T-helper 2 cell treated with Interferon-gamma antibody and Interleukin-4, amounts not matched to agents 100 ng/mL and 5 ng/mL, for 36 hours (primary cell): ENCODE results near the gene FARSB. TPM values are rescaled to one million over a fixed set of nuclear protein-coding genes. Genes with fewer than 3 reads are reported as not detected.

ENCODE experiments used
- intact Hi-C: fragments of 100-400 bp; cut with micrococcal nuclease; formaldehyde crosslinking; loops from one replicate; pipeline ENCODE4 v1.15.1; 2023
- total RNA-seq: library from RNA; stranded (reverse); gene quantifications from 2 replicates; pipeline ENCODE4 v1.2.3, GENCODE V29; 2022

Gene FARSB
- 32.1 and 33.2 TPM in 2 replicates for total RNA-seq

GRCh38 chr2:222655787-222656525 lies at the start of gene FARSB:
Gene FARSB (minus strand): TSS chr2:222656092. CDS start chr2:222656073, 19 bp downstream.
- intact Hi-C loops: loop anchor here (1.0 to 5.0 kb wide), 4 partner anchors 133 to 1929 kb away; partner anchors contain the start of gene CUL3

- intact Hi-C loops: no loop called here
Measured at GRCh38 chr2:222703886-222704285, 48.0 kb upstream of the FARSB start.

GRCh38 chr2:222703091-222703490 lies 47.2 kb upstream of the FARSB start:
- intact Hi-C loops: no loop called here

GRCh38 chr2:222701721-222702131 lies 45.8 kb upstream of the FARSB start:
- intact Hi-C loops: loop anchor here (2.0 kb wide), 1 partner anchor 159 kb away; the partner anchor contains the start of gene ACSL3

- intact Hi-C loops: loop anchor here (2.0 kb wide), 1 partner anchor 160 kb away; the partner anchor contains the start of gene ACSL3
Measured at GRCh38 chr2:222701233-222701632, 45.3 kb upstream of the FARSB start.

- intact Hi-C loops: no loop called here
Measured at GRCh38 chr2:222698276-222698675, 42.4 kb upstream of the FARSB start.

GRCh38 chr2:222693837-222694236 lies 37.9 kb upstream of the FARSB start:
- intact Hi-C loops: loop anchor here (5.0 kb wide), 1 partner anchor 93 kb away; no protein-coding TSS in a partner anchor

GRCh38 chr2:222693413-222693812 lies 37.5 kb upstream of the FARSB start:
- intact Hi-C loops: loop anchor here (5.0 kb wide), 1 partner anchor 94 kb away; no protein-coding TSS in a partner anchor

GRCh38 chr2:222690564-222691200 lies 34.8 kb upstream of the FARSB start:
- intact Hi-C loops: loop anchor here (1.0 to 5.0 kb wide), 5 partner anchors 18 to 281 kb away; no protein-coding TSS in a partner anchor

- intact Hi-C loops: no loop called here
Measured at GRCh38 chr2:222689322-222689721, 33.4 kb upstream of the FARSB start.

- intact Hi-C loops: no loop called here
Measured at GRCh38 chr2:222688917-222689316, 33.0 kb upstream of the FARSB start.

- intact Hi-C loops: no loop called here
Measured at GRCh38 chr2:222686086-222686750, 30.3 kb upstream of the FARSB start.

- intact Hi-C loops: no loop called here
Measured at GRCh38 chr2:222683805-222684204, 27.9 kb upstream of the FARSB start.

- intact Hi-C loops: no loop called here
Measured at GRCh38 chr2:222677981-222678380, 22.1 kb upstream of the FARSB start.

GRCh38 chr2:222673883-222674282 lies 18.0 kb upstream of the FARSB start:
- intact Hi-C loops: no loop called here

GRCh38 chr2:222673273-222673672 lies 17.4 kb upstream of the FARSB start:
- intact Hi-C loops: no loop called here

GRCh38 chr2:222672068-222672401 lies 16.1 kb upstream of the FARSB start:
- intact Hi-C loops: no loop called here

GRCh38 chr2:222671259-222672067 lies 15.6 kb upstream of the FARSB start, which contains the start of gene MOGAT1:
Gene MOGAT1 (plus strand): TSS chr2:222671658. CDS start chr2:222671786, 128 bp downstream.
- intact Hi-C loops: no loop called here

- intact Hi-C loops: no loop called here
Measured at GRCh38 chr2:222670191-222671038, 14.5 kb upstream of the FARSB start.

- intact Hi-C loops: no loop called here
Measured at GRCh38 chr2:222669353-222669752, 13.5 kb upstream of the FARSB start.
